Panc1 (cell line): ENCODE measurements around the gene SOX4. TPM values are rescaled to one million over a fixed set of nuclear protein-coding genes. Genes with fewer than 3 reads are reported as not detected.

Experiments used
- ATAC-seq: fragments of 200-7000 bp; cut with Tn5 transposase; 2 replicates; pipeline ENCODE4 v1.9.1; 2020; ENCODE audit warnings: mild to moderate bottlenecking, moderate library complexity
- BruUV-seq: library from RNA; stranded (reverse); fragments of 400-500 nt; replicated peaks from 2 replicates; lab custom pipeline; 2021; lab: Mats Ljungman, UMichigan
- CTCF ChIA-PET: fragments of 300-600 bp; sonication (Branson Sonifier 250); formaldehyde crosslinking; loops from one replicate; lab custom pipeline; 2022; ENCODE audit warnings: antibody characterized with exemption; lab: Charles Lee
- POLR2A ChIA-PET: fragments of 300-600 bp; sonication (Branson Sonifier 250); formaldehyde crosslinking; loops from one replicate; lab custom pipeline; 2022; ENCODE audit warnings: antibody characterized with exemption; lab: Charles Lee
- DNase-seq: peaks from one replicate; pipeline ENCODE4 v3.0.0-alpha.2; 2010; ENCODE audit warnings: low read depth, low spot score
- H3K27ac ChIP-seq: 2 replicates; pipeline ENCODE4 v1.5.1; 2011; ENCODE audit warnings: mild to moderate bottlenecking, low read length, inconsistent platforms
- H3K27me3 ChIP-seq: fragments of 200-500 bp; sonication (Bioruptor generic); 2 replicates; pipeline ENCODE4 v1.6.0; 2014; ENCODE audit warnings: low read length, inconsistent platforms; ENCODE audit not compliant: control insufficient read depth, insufficient read depth
- H3K36me3 ChIP-seq: fragments of 200-500 bp; sonication (Bioruptor generic); 2 replicates; pipeline ENCODE4 v1.5.1; 2014; ENCODE audit warnings: inconsistent platforms, mild to moderate bottlenecking, low read length, moderate library complexity; ENCODE audit not compliant: control insufficient read depth, insufficient read depth
- H3K4me1 ChIP-seq: 2 replicates; pipeline ENCODE4 v1.5.1; 2011; ENCODE audit warnings: inconsistent platforms, mild to moderate bottlenecking, low read length, moderate library complexity; ENCODE audit not compliant: control insufficient read depth, insufficient read depth
- H3K4me3 ChIP-seq, 2 experiments: 2 replicates each; pipeline ENCODE4 v1.5.1; 2011 to 2012; ENCODE audit warnings: low read depth in 2 of 2, low read length in 2 of 2, mild to moderate bottlenecking in 2 of 2, inconsistent platforms in 1 of 2, moderate library complexity in 1 of 2
- H3K9me3 ChIP-seq: fragments of 200-500 bp; sonication (Bioruptor generic); 2 replicates; pipeline ENCODE4 v1.5.1; 2014; ENCODE audit warnings: low read depth, mild to moderate bottlenecking, inconsistent platforms, low read length, moderate library complexity; ENCODE audit not compliant: control insufficient read depth, insufficient read depth
- CTCF ChIP-seq: fragments of 450-650 bp; IDR thresholded peaks from 2 replicates; pipeline ENCODE4 v1.5.1; 2017; ENCODE audit warnings: mild to moderate bottlenecking
- POLR2AphosphoS5 ChIP-seq: IDR thresholded peaks from 2 replicates; pipeline ENCODE4 v1.6.1; 2012; ENCODE audit warnings: mild to moderate bottlenecking, low read depth, low read length, moderate library complexity
- REST ChIP-seq, 2 experiments: IDR thresholded peaks; 2 replicates each; pipeline ENCODE4 v1.6.1; 2011 to 2012; ENCODE audit warnings: low read depth in 2 of 2, control low read depth in 1 of 2, low read length in 1 of 2, mild to moderate bottlenecking in 1 of 2, moderate library complexity in 1 of 2; ENCODE audit not compliant: insufficient read depth in 1 of 2
- SIN3A ChIP-seq: IDR thresholded peaks from 2 replicates; pipeline ENCODE4 v1.6.1; 2012; ENCODE audit warnings: low read depth, mild to moderate bottlenecking, low read length, moderate library complexity, borderline replicate concordance; ENCODE audit not compliant: insufficient read depth
- TCF7L2 ChIP-seq: IDR thresholded peaks from 2 replicates; pipeline ENCODE4 v1.6.1; 2011; ENCODE audit warnings: mild to moderate bottlenecking, low read depth, low read length, inconsistent platforms
- in situ Hi-C: cut with HindIII; loops from 2 replicates; pipeline ENCODE4 v1.10.0; 2016; ENCODE audit warnings: low sequenced_read_pairs, low pct_unique_long_range_greater_than_20kb
- intact Hi-C: fragments of 100-400 bp; cut with micrococcal nuclease; formaldehyde crosslinking; loops from one replicate; pipeline ENCODE4 v1.10.0; 2022; ENCODE audit not compliant: unreplicated experiment
- total RNA-seq: library from RNA; stranded (reverse); gene quantifications from one replicate; pipeline ENCODE4 v1.2.1, GENCODE V29; 2021; ENCODE audit not compliant: unreplicated experiment

The SOX4 gene
- total RNA-seq, 1 experiment from 2014 or later = 71.9 TPM

- DNase-seq (no peak), ATAC-seq (no peak)
- Histone ChIP-seq H3K27ac (no peak overlapping the region), H3K27me3 (no peaks in the 10 kb centered on the region), H3K4me1 (no peaks in the 10 kb centered on the region), H3K36me3 (no peaks in the 10 kb centered on the region), H3K9me3 (no peaks in the 10 kb centered on the region), H3K4me3 (no peak overlapping the region)
- ChIA-PET POLR2A (interaction anchor here (0.8 kb wide), 1 partner anchor 14 kb away, joined by 3 read pairs; no protein-coding TSS in a partner anchor), CTCF (no interaction called here)
- BruUV-seq = no TSS peak
- TF ChIP-seq TCF7L2 = no peak
- TF ChIP-seq REST (IDR thresholded peaks at IDR 0.05; ENCODE audit: insufficient read depth in 1 of 2, low read depth in 2 of 2, low read length in 1 of 2) = no peak
- intact Hi-C loops (no loop called here), in situ Hi-C loops (no loop called here)
Measured at GRCh38 chr6:21636876-21637275, 43.3 kb downstream of the SOX4 start.

GRCh38 chr6:21639316-21639715 is 45.8 kb downstream of the SOX4 start:
- no peak for TF ChIP-seq CTCF
- no peak for TF ChIP-seq TCF7L2
- no peak for TF ChIP-seq REST (IDR thresholded peaks at IDR 0.05; ENCODE audit: insufficient read depth in 1 of 2, low read depth in 2 of 2, low read length in 1 of 2)
- no peak for TF ChIP-seq POLR2AphosphoS5
- no peak for TF ChIP-seq SIN3A
- Histone ChIP-seq H3K36me3 (no peaks in the 10 kb centered on the region), H3K9me3 (no peaks in the 10 kb centered on the region), H3K4me1 (no peaks in the 10 kb centered on the region), H3K27ac (no peak overlapping the region), H3K4me3 (no peak overlapping the region), H3K27me3 (no peaks in the 10 kb centered on the region)
- BruUV-seq = no TSS peak
- intact Hi-C loops = no loop called here
- ChIA-PET CTCF (no interaction called here), POLR2A (interaction anchor here (0.7 kb wide), 1 partner anchor 74 kb away, joined by 3 read pairs; no protein-coding TSS in a partner anchor)
- DNase-seq (no peak), ATAC-seq (no peak)
- in situ Hi-C loops = no loop called here
